ENCODE measurements around the gene GPER1. TPM values are rescaled to one million over a fixed set of nuclear protein-coding genes. Genes with fewer than 3 reads are reported as not detected.
A peak's percentile ranks its signal among the peaks of the same experiment; 100 is the strongest.

GPER1 gene
- total RNA-seq, 4 donors from 2014 or later, result 12.5 to 29.2 (median 21.2) TPM

GRCh38 chr7:1099637-1100036 is 11.7 kb downstream of the GPER1 start:
- TF ChIP-seq POLR2A (IDR thresholded peaks at IDR 0.05), result no peak
- TF ChIP-seq CTCF (IDR thresholded peaks at IDR 0.05), result no peak
- Histone ChIP-seq H3K36me3 (no peaks in the 10 kb centered on the region), H3K4me3 (replicated peaks in 1 of 3) (no peak overlapping the region), H3K4me1 (peaks cover 47 to 55% of the 10 kb centered on the region in 2 donors), H3K27me3 (no peaks in the 10 kb centered on the region), H3K27ac (no peak overlapping the region), H3K9me3 (no peaks in the 10 kb centered on the region)
- DNase-seq, result no peak
- intact Hi-C loops (cut with DNase I), result no loop called here
- WGBS, 2 donors, result 94 to 97% methylated on average over 16 of the region's 16 CpGs

GRCh38 chr7:1100386-1100785 is 12.5 kb downstream of the GPER1 start:
- WGBS, 2 donors, result 88 to 95% methylated on average over 6 to 13 of the region's 14 CpGs
- no peak overlapping the region for H3K4me3 ChIP-seq (replicated peaks in 1 of 3)
- no peaks in the 10 kb centered on the region for H3K27me3 ChIP-seq
- H3K36me3 ChIP-seq, result no peaks in the 10 kb centered on the region
- no peak for DNase-seq
- H3K9me3 ChIP-seq, result no peaks in the 10 kb centered on the region
- no peak overlapping the region for H3K27ac ChIP-seq
- intact Hi-C loops (cut with DNase I), result no loop called here
- TF ChIP-seq CTCF (IDR thresholded peaks at IDR 0.05) (no peak), POLR2A (IDR thresholded peaks at IDR 0.05) (no peak)
- H3K4me1 ChIP-seq, result peaks cover 45 to 53% of the 10 kb centered on the region in 2 donors

GRCh38 chr7:1100834-1101562 is 13.1 kb downstream of the GPER1 start:
- TF ChIP-seq POLR2A (IDR thresholded peaks at IDR 0.05) (no peak), CTCF (IDR thresholded peaks at IDR 0.05) (no peak)
- intact Hi-C loops (cut with DNase I), result no loop called here
- no peaks in the 10 kb centered on the region for H3K36me3 ChIP-seq
- H3K4me3 ChIP-seq (replicated peaks in 1 of 3), result no peak overlapping the region
- peaks cover 39 to 51% of the 10 kb centered on the region in 2 donors for H3K4me1 ChIP-seq
- DNase-seq, result no peak
- no peaks in the 10 kb centered on the region for H3K27me3 ChIP-seq
- no peaks in the 10 kb centered on the region for H3K9me3 ChIP-seq
- H3K27ac ChIP-seq, result peak overlapping the region in 2 of 3 donors; percentile 66 to 73
- WGBS, 2 donors, result 90 to 92% methylated on average over 33 to 34 of the region's 34 CpGs

GRCh38 chr7:1101563-1102431 is 13.9 kb downstream of the GPER1 start:
- intact Hi-C loops (cut with DNase I), result no loop called here
- H3K36me3 ChIP-seq, result no peaks in the 10 kb centered on the region
- H3K27ac ChIP-seq, result peak overlapping the region; percentile 50 to 73 (median 66)
- no peaks in the 10 kb centered on the region for H3K27me3 ChIP-seq
- WGBS, 2 donors, result 63 to 64% methylated on average over 28 to 33 of the region's 47 CpGs
- no peak for TF ChIP-seq POLR2A (IDR thresholded peaks at IDR 0.05)
- no peak for TF ChIP-seq CTCF (IDR thresholded peaks at IDR 0.05)
- peak; percentile 85 to 93 for DNase-seq
- H3K4me1 ChIP-seq, result peaks cover 31 to 48% of the 10 kb centered on the region in 2 donors
- no peak overlapping the region for H3K4me3 ChIP-seq (replicated peaks in 1 of 3)
- no peaks in the 10 kb centered on the region for H3K9me3 ChIP-seq
